Brain microvascular endothelial cell (primary cell): ENCODE measurements around the gene ZBTB16.

ENCODE experiments used
- DNase-seq: peaks from one replicate; pipeline ENCODE4 v3.0.0-alpha.2; 2020
- H3K27ac ChIP-seq: fragments of 250-450 bp; sonication (Bioruptor Pico); 2 replicates; pipeline ENCODE4 v1.5.1; 2020; ENCODE audit warnings: mild to moderate bottlenecking, moderate library complexity
- H3K27me3 ChIP-seq: fragments of 250-450 bp; sonication (Bioruptor Pico); replicated peaks from 2 replicates; pipeline ENCODE4 v1.5.1; 2020; ENCODE audit warnings: mild to moderate bottlenecking
- H3K36me3 ChIP-seq: fragments of 250-450 bp; sonication (Bioruptor Pico); replicated peaks from 2 replicates; pipeline ENCODE4 v1.5.1; 2020; ENCODE audit warnings: mild to moderate bottlenecking
- H3K4me3 ChIP-seq: 2 replicates; pipeline ENCODE4 v1.5.1; 2011; ENCODE audit warnings: low read depth, mild to moderate bottlenecking, control low read depth, low read length, moderate library complexity
- CTCF ChIP-seq: IDR thresholded peaks from 2 replicates; pipeline ENCODE4 v1.5.1; 2011; ENCODE audit warnings: low read depth, mild to moderate bottlenecking, moderate library complexity, low read length, control low read depth, inconsistent platforms; ENCODE audit errors: missing control alignments
- in situ Hi-C: cut with HindIII; loops from 2 replicates; pipeline ENCODE4 v1.10.0; 2017; ENCODE audit warnings: low sequenced_read_pairs, low pct_ligation_motif_present

The ZBTB16 gene

GRCh38 chr11:114078423-114078822, 18.9 kb downstream of the ZBTB16 start:
- no peak for DNase-seq
- in situ Hi-C loops = no loop called here
- H3K27ac ChIP-seq = no peak overlapping the region
- TF ChIP-seq CTCF = no peak
- peaks cover 17% of the 10 kb centered on the region for H3K27me3 ChIP-seq
- H3K4me3 ChIP-seq = no peak overlapping the region
- H3K36me3 ChIP-seq = no peaks in the 10 kb centered on the region

GRCh38 chr11:114079511-114080065, 20.1 kb downstream of the ZBTB16 start:
- TF ChIP-seq CTCF = no peak
- peaks cover 15% of the 10 kb centered on the region for H3K27me3 ChIP-seq
- no peaks in the 10 kb centered on the region for H3K36me3 ChIP-seq
- in situ Hi-C loops = no loop called here
- H3K4me3 ChIP-seq = no peak overlapping the region
- no peak overlapping the region for H3K27ac ChIP-seq
- DNase-seq = no peak

- no peak for TF ChIP-seq CTCF
- no peak for DNase-seq
- in situ Hi-C loops = no loop called here
- H3K27me3 ChIP-seq = peaks cover 15% of the 10 kb centered on the region
- no peak overlapping the region for H3K4me3 ChIP-seq
- no peaks in the 10 kb centered on the region for H3K36me3 ChIP-seq
- H3K27ac ChIP-seq = no peak overlapping the region
Measured at GRCh38 chr11:114080219-114080618, 20.7 kb downstream of the ZBTB16 start.

- H3K36me3 ChIP-seq = no peaks in the 10 kb centered on the region
- H3K27ac ChIP-seq = no peak overlapping the region
- H3K4me3 ChIP-seq = no peak overlapping the region
- TF ChIP-seq CTCF = no peak
- in situ Hi-C loops = no loop called here
- peaks cover 15% of the 10 kb centered on the region for H3K27me3 ChIP-seq
- no peak for DNase-seq
Measured at GRCh38 chr11:114080769-114081168, 21.3 kb downstream of the ZBTB16 start.

- H3K27ac ChIP-seq = no peak overlapping the region
- in situ Hi-C loops = no loop called here
- no peak for DNase-seq
- no peak overlapping the region for H3K4me3 ChIP-seq
- no peak for TF ChIP-seq CTCF
- H3K36me3 ChIP-seq = no peaks in the 10 kb centered on the region
- H3K27me3 ChIP-seq = peaks cover 12% of the 10 kb centered on the region
Measured at GRCh38 chr11:114081641-114082414, 22.3 kb downstream of the ZBTB16 start.

- H3K36me3 ChIP-seq = no peaks in the 10 kb centered on the region
- no peak overlapping the region for H3K27ac ChIP-seq
- H3K27me3 ChIP-seq = peaks cover 12% of the 10 kb centered on the region
- H3K4me3 ChIP-seq = no peak overlapping the region
- in situ Hi-C loops = no loop called here
- TF ChIP-seq CTCF = no peak
- DNase-seq = no peak
Measured at GRCh38 chr11:114082415-114082748, 22.9 kb downstream of the ZBTB16 start.
